B cell (primary cell): ENCODE results near the gene MAGEL2. TPM values are rescaled to one million over a fixed set of nuclear protein-coding genes. Genes with fewer than 3 reads are reported as not detected.

Experiments
- ATAC-seq: fragments of 200-7000 bp; cut with Tn5 transposase; one replicate; pipeline ENCODE4 v1.10.0; 2021; ENCODE audit warnings: low read depth, mild to moderate bottlenecking, moderate number of reproducible peaks, moderate library complexity
- CTCF ChIA-PET: fragments of 350-600 bp; sonication (Branson Sonifier 250); formaldehyde crosslinking; loops from one replicate; lab custom pipeline; 2021; ENCODE audit warnings: antibody characterized with exemption, inconsistent platforms; lab: Charles Lee
- POLR2A ChIA-PET: fragments of 350-600 bp; sonication (Branson Sonifier 250); formaldehyde crosslinking; loops from one replicate; lab custom pipeline; 2021; ENCODE audit warnings: antibody characterized with exemption; lab: Charles Lee
- DNase-seq: peaks from one replicate; pipeline ENCODE4 v3.0.0; 2013
- H2AFZ ChIP-seq: 2 replicates; pipeline ENCODE4 v1.6.1; 2012; ENCODE audit warnings: mild to moderate bottlenecking, low read depth, low read length; ENCODE audit not compliant: insufficient read depth, poor library complexity, severe bottlenecking
- H3K27ac ChIP-seq, 2 donors: 1 replicate in 1 of 2; 2 replicates in 1 of 2; pipeline ENCODE4 v1.5.1; 2012 to 2013; ENCODE audit warnings: low read length in 2 of 2, mild to moderate bottlenecking in 2 of 2, moderate library complexity in 1 of 2
- H3K27me3 ChIP-seq, 4 experiments: fragments of 200-600 bp in 1 of 4; sonication (generic) in 1 of 4; replicated peaks in 1 of 4; 1 replicate in 2 of 4; 2 replicates in 2 of 4; pipeline versions ENCODE4 v1.6.1 to v1.7.0; 2013 to 2016; ENCODE audit warnings: low read length in 3 of 4, mild to moderate bottlenecking in 2 of 4, mixed read lengths in 1 of 4, moderate library complexity in 1 of 4; ENCODE audit not compliant: insufficient read depth in 4 of 4, control insufficient read depth in 3 of 4; ENCODE audit errors: control extremely low read depth in 1 of 4
- H3K36me3 ChIP-seq, 2 experiments: replicated peaks in 1 of 2; 1 replicate in 1 of 2; 2 replicates in 1 of 2; pipeline versions ENCODE4 v1.6.1 to v1.7.1; 2013; ENCODE audit warnings: low read length in 1 of 2; ENCODE audit not compliant: insufficient read depth in 2 of 2, control insufficient read depth in 1 of 2; ENCODE audit errors: control extremely low read depth in 1 of 2, extremely low read depth in 1 of 2
- H3K4me1 ChIP-seq, 2 donors: fragments of 200-600 bp in 1 of 2; sonication (generic) in 1 of 2; 1 replicate in 1 of 2; 2 replicates in 1 of 2; pipeline versions ENCODE4 v1.5.1 to v1.6.1; 2013 to 2017; ENCODE audit warnings: low read length in 2 of 2; ENCODE audit not compliant: control insufficient read depth in 2 of 2, insufficient read depth in 2 of 2
- H3K4me2 ChIP-seq: replicated peaks from 2 replicates; pipeline ENCODE3; 2012; ENCODE audit warnings: mild to moderate bottlenecking, low read depth, low read length; ENCODE audit not compliant: poor library complexity, severe bottlenecking
- H3K4me3 ChIP-seq, 5 experiments: fragments of 200-600 bp in 1 of 5; sonication (generic) in 1 of 5; 1 replicate in 3 of 5; 2 replicates in 2 of 5; pipeline versions ENCODE4 v1.5.1 to v1.7.0; 2011 to 2016; ENCODE audit warnings: low read length in 4 of 5, mild to moderate bottlenecking in 4 of 5, low read depth in 2 of 5, control low read depth in 1 of 5, moderate library complexity in 1 of 5; ENCODE audit not compliant: insufficient read depth in 1 of 5; ENCODE audit errors: control extremely low read depth in 1 of 5, extremely low read depth in 1 of 5
- H3K79me2 ChIP-seq: fragments of 200-600 bp; sonication (generic); one replicate; pipeline ENCODE4 v1.6.0; 2016; ENCODE audit warnings: low read length; ENCODE audit not compliant: control insufficient read depth, insufficient read depth
- H3K9ac ChIP-seq: fragments of 200-600 bp; sonication (generic); 2 replicates; pipeline ENCODE4 v1.6.1; 2017; ENCODE audit warnings: mild to moderate bottlenecking, low read length, moderate library complexity
- H3K9me3 ChIP-seq, 3 donors: one replicate each; pipeline versions ENCODE4 v1.6.1 to v1.7.1; 2013; ENCODE audit warnings: low read length in 2 of 3; ENCODE audit not compliant: control insufficient read depth in 2 of 3, insufficient read depth in 1 of 3; ENCODE audit errors: control extremely low read depth in 1 of 3
- H4K20me1 ChIP-seq: 2 replicates; pipeline ENCODE4 v1.6.0; 2012; ENCODE audit warnings: mild to moderate bottlenecking, low read length; ENCODE audit not compliant: insufficient read depth, control insufficient read depth, poor library complexity, severe bottlenecking
- H3K27ac Mint-ChIP-seq: one replicate; pipeline ENCODE4 v1.8.0; 2021; ENCODE audit warnings: mixed read lengths
- H3K27me3 Mint-ChIP-seq: one replicate; pipeline ENCODE4 v1.8.0; 2021; ENCODE audit warnings: mixed read lengths
- H3K4me1 Mint-ChIP-seq: one replicate; pipeline ENCODE4 v1.8.0; 2021; ENCODE audit warnings: mixed read lengths
- H3K4me3 Mint-ChIP-seq: one replicate; pipeline ENCODE4 v1.8.0; 2021; ENCODE audit warnings: mixed read lengths
- H3K9me3 Mint-ChIP-seq: one replicate; pipeline ENCODE4 v1.8.0; 2022; ENCODE audit warnings: mixed read lengths; ENCODE audit not compliant: insufficient read depth
- CTCF ChIP-seq: fragments of 200-600 bp; IDR thresholded peaks from one replicate; pipeline ENCODE4 v1.8.0; 2022; ENCODE audit warnings: antibody characterized with exemption, mild to moderate bottlenecking
- EZH2 ChIP-seq: IDR thresholded peaks from 2 replicates; pipeline ENCODE4 v1.6.1; 2012; ENCODE audit warnings: borderline replicate concordance, low read depth, mild to moderate bottlenecking, moderate library complexity, low read length; ENCODE audit not compliant: insufficient read depth, poor library complexity, severe bottlenecking
- WGBS: methylation state at CpG from one replicate; pipeline ENCODE4 v1.1.5; 2013; ENCODE audit warnings: missing lambda C conversion rate; ENCODE audit not compliant: insufficient coverage; 5-methylcytosine and 5-hydroxymethylcytosine counted together
- intact Hi-C: fragments of 100-400 bp; cut with micrococcal nuclease; formaldehyde crosslinking; loops from one replicate; pipeline ENCODE4 v1.10.0; 2022
- polyA plus RNA-seq: library from polyadenylated mRNA; depleted of rRNA; stranded (reverse); fragments of >200 nt; gene quantifications from 2 replicates; pipeline ENCODE4 v1.2.3, GENCODE V29; 2012
- total RNA-seq, 2 donors: library from RNA; stranded (reverse); fragments of 120-200 nt in 1 of 2; gene quantifications; 1 replicate in 1 of 2; 2 replicates in 1 of 2; pipeline versions ENCODE4 v1.2.3 to v1.2.4, GENCODE V29; 2013 to 2022

MAGEL2 gene
- total and polyA plus RNA-seq, 2 donors (not counting 1 experiment from before 2014, with no cell fraction given): not detected

DNA sequence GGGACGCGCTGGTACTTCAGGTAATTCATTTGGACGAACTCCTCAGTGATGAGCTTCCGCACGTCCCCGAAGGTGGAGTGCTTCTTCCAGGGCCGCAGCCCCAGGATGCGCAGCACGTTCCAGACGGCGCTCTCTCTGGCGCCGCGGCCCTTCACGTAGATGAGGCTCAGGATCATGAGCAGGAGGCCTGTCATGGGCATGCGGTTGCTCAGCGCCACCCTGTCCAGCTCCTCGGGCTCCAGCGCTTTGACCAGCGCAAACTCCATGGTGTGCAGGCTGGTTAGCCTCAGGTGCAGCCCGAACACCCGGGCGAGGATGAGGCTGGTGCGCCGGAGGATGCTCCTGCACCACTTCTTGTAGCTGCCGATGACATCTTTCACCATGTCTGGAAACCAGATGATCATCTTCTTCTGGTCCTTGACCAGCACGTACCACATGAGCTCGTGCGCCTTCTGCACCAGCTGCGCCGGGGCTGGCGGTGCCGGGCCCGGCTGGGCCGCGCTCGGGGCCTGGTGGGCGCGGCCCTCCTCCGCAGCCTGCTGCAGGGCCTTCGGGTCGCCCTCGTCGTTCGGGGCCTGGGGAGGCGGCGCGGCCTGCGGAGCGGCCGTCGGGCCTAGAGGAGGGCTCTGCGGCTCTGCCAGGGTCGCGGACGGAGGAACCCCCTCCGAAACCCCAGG lies 38.9 kb upstream of the MAGEL2 start:
- Histone ChIP-seq H3K27ac (no peak overlapping the region), H3K27me3 (no peaks in the 10 kb centered on the region), H3K4me2 (no peak overlapping the region), H3K79me2 (no peaks in the 10 kb centered on the region), H4K20me1 (no peaks in the 10 kb centered on the region), H3K36me3 (no peaks in the 10 kb centered on the region), H2AFZ (no peak overlapping the region), H3K4me3 (no peak overlapping the region), H3K9ac (no peak overlapping the region), H3K4me1 (no peaks in the 10 kb centered on the region), H3K9me3 (peaks cover 0 to 9% (median 0%) of the 10 kb centered on the region in 3 donors)
- Mint-ChIP-seq H3K27me3 (peaks cover 4% of the 10 kb centered on the region), H3K4me1 (no peaks in the 10 kb centered on the region), H3K9me3 (peaks cover 4% of the 10 kb centered on the region), H3K27ac (no peak overlapping the region), H3K4me3 (no peak overlapping the region)
- whole genome bisulfite sequencing: 44% methylated on average over 57 of the region's 57 CpGs
- TF ChIP-seq EZH2 (no peak), CTCF (no peak)
- DNase-seq (peak; percentile 3), ATAC-seq (no peak)
- CTCF ChIA-PET: no interaction called here
- POLR2A ChIA-PET: no interaction called here
- intact Hi-C loops: no loop called here

DNA sequence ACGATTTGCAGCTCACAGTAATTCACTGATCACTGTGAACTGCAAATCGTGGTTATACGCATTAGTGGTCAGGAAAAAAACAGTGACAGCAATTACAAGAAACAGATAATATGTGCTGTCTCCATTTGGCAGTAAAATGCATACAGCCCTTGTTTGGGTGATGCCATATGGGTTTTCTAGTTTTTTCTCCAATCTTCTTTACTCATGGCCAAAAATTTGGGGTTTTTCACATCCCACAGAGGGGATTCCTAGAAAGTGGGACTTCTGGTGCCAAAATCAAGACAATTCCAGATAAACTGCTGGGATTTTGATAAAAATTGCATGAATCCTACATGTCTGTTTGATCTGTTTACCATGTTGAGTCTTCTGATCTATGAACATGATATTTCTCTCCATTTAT lies 23.8 kb upstream of the MAGEL2 start:
- WGBS: 90% methylated on average over 2 of the region's 3 CpGs
- no peak for DNase-seq
- ChIA-PET POLR2A (no interaction called here), CTCF (no interaction called here)
- H3K4me3 Mint-ChIP-seq: no peak overlapping the region
- Histone ChIP-seq H3K4me1 (no peaks in the 10 kb centered on the region), H3K79me2 (no peaks in the 10 kb centered on the region), H3K9ac (no peak overlapping the region), H4K20me1 (no peaks in the 10 kb centered on the region), H3K27ac (no peak overlapping the region), H3K36me3 (no peaks in the 10 kb centered on the region), H3K4me2 (no peak overlapping the region), H2AFZ (no peak overlapping the region), H3K9me3 (no peaks in the 10 kb centered on the region), H3K27me3 (no peaks in the 10 kb centered on the region), H3K4me3 (no peak overlapping the region)
- TF ChIP-seq EZH2 (no peak), CTCF (no peak)
- H3K27ac Mint-ChIP-seq: no peak overlapping the region
- intact Hi-C loops: no loop called here
- no peaks in the 10 kb centered on the region for H3K4me1 Mint-ChIP-seq
- H3K9me3 Mint-ChIP-seq: no peaks in the 10 kb centered on the region
- no peak for ATAC-seq
- no peaks in the 10 kb centered on the region for H3K27me3 Mint-ChIP-seq
